ENCODE results near the gene LIG3. TPM values are rescaled to one million over a fixed set of nuclear protein-coding genes. Genes with fewer than 3 reads are reported as not detected.

The LIG3 gene
- total and polyA plus RNA-seq, 2 donors (not counting 1 experiment from before 2014, with no cell fraction given), result 19.4 to 28.2 TPM

DNA sequence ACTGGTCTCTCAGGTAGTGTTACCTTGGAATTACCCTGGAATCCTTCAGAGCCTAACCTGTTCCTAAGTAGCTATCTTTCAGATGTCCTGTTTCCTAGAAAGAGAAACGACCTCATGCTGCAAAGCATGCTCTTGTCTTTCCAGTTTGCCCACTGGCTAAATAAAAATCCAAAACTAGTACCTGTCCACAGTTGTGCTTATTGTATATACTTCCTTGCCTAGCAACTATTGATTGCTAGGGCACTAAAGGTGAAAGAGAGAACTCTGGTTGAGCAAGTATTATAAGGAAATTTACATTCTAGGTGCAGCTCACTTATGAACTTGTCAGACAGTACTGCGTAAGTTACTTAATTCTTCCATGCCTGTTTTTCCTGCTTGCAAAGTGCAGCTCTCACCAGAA is 38.5 kb downstream of the LIG3 start:
- Histone ChIP-seq H3K9me3 (ENCODE audit: control insufficient read depth, insufficient read depth, low read depth, low read length) (no peaks in the 10 kb centered on the region), H3K79me2 (ENCODE audit: control insufficient read depth, insufficient read depth, low read length) (no peaks in the 10 kb centered on the region), H3K4me3 (replicated peaks in 1 of 4; ENCODE audit: control extremely low read depth in 1 of 4, insufficient read depth in 1 of 4, low read depth in 3 of 4, low read length in 4 of 4) (no peak overlapping the region), H3K4me1 (ENCODE audit: control insufficient read depth, extremely low read depth, insufficient read depth, low read length) (peaks cover 7% of the 10 kb centered on the region), H3K36me3 (ENCODE audit: control insufficient read depth, insufficient read depth, low read length) (peaks cover 1% of the 10 kb centered on the region), H4K20me1 (ENCODE audit: control insufficient read depth, extremely low read depth, insufficient read depth, low read length) (no peaks in the 10 kb centered on the region), H3K4me2 (ENCODE audit: extremely low read depth, insufficient read depth, low read length) (no peak overlapping the region), H3K27ac (ENCODE audit: insufficient read depth, low read length) (no peak overlapping the region), H3K9ac (ENCODE audit: insufficient read depth, low read length) (no peak overlapping the region), H3K27me3 (ENCODE audit: control insufficient read depth, insufficient read depth, low read length) (no peaks in the 10 kb centered on the region), H2AFZ (ENCODE audit: low read length) (no peak overlapping the region)
- no peak for DNase-seq (ENCODE audit: low read depth in 2 of 2)
- TF ChIP-seq EZH2 (IDR thresholded peaks at IDR 0.05; ENCODE audit: low read length, missing control alignments), result no peak
- no peak for TF ChIP-seq CTCF (conservative IDR thresholded peaks at IDR 0.05 in 1 of 2, IDR thresholded peaks at IDR 0.05 in 1 of 2; ENCODE audit: low read depth in 1 of 2, low read length in 2 of 2)

DNA sequence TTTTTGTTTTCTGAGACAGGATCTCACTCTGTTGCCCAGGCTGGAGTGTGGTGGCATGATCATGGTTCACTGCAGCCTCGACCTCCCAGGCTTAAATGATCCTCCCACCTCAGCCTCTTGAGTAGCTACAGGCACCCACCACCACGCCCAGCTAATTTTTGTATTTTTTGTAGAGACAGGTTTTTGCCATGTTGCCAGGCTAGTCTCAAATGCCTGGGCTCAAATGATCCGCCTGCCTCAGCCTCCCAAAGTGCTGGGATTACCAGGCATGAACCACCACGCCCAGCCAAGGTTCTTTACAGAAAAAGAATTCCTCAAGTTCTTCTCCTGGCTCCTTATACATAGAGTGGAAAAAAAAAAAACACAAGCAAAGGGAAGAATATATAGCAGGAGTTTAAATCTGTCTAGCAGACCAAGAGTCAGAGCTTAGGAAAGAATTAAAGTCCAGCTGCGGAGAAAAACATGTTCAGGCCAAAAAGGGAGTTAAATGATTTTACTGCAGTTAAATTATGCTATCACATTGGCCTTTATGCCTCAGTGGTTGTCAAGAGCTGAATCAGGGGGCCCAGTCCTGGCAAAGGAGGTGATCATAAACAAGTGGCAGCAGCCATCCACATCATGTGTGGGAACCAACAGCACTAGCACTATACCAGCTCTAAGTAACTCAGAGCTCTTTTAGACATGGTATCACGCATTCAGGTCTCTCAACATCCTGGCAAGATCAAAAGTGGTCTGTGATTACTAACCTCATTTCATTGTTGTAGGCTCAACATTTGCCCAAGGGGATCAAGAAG is 39.3 kb downstream of the LIG3 start:
- Histone ChIP-seq H3K36me3 (ENCODE audit: control insufficient read depth, insufficient read depth, low read length) (peaks cover 3% of the 10 kb centered on the region), H3K27ac (ENCODE audit: insufficient read depth, low read length) (no peak overlapping the region)
- no peak for DNase-seq (ENCODE audit: low read depth in 2 of 2)

More for the DNA sequence above, 39.3 kb downstream of the LIG3 start:
- Histone ChIP-seq H3K9me3 (ENCODE audit: control insufficient read depth, insufficient read depth, low read depth, low read length) (no peaks in the 10 kb centered on the region), H3K4me3 (replicated peaks in 1 of 4; ENCODE audit: control extremely low read depth in 1 of 4, insufficient read depth in 1 of 4, low read depth in 3 of 4, low read length in 4 of 4) (no peak overlapping the region), H3K4me1 (ENCODE audit: control insufficient read depth, extremely low read depth, insufficient read depth, low read length) (peaks cover 7% of the 10 kb centered on the region), H3K79me2 (ENCODE audit: control insufficient read depth, insufficient read depth, low read length) (no peaks in the 10 kb centered on the region), H3K9ac (ENCODE audit: insufficient read depth, low read length) (no peak overlapping the region), H3K4me2 (ENCODE audit: extremely low read depth, insufficient read depth, low read length) (no peak overlapping the region), H3K27me3 (ENCODE audit: control insufficient read depth, insufficient read depth, low read length) (no peaks in the 10 kb centered on the region), H4K20me1 (ENCODE audit: control insufficient read depth, extremely low read depth, insufficient read depth, low read length) (no peaks in the 10 kb centered on the region), H2AFZ (ENCODE audit: low read length) (no peak overlapping the region)
- TF ChIP-seq CTCF (conservative IDR thresholded peaks at IDR 0.05 in 1 of 2, IDR thresholded peaks at IDR 0.05 in 1 of 2; ENCODE audit: low read depth in 1 of 2, low read length in 2 of 2), result no peak
- TF ChIP-seq EZH2 (IDR thresholded peaks at IDR 0.05; ENCODE audit: low read length, missing control alignments), result no peak

Measured in fibroblast of lung (primary cell).